Measurements from ENCODE around the gene LRRC46.
A peak's percentile ranks its signal among the peaks of the same experiment; 100 is the strongest.

LRRC46 gene, protein sequence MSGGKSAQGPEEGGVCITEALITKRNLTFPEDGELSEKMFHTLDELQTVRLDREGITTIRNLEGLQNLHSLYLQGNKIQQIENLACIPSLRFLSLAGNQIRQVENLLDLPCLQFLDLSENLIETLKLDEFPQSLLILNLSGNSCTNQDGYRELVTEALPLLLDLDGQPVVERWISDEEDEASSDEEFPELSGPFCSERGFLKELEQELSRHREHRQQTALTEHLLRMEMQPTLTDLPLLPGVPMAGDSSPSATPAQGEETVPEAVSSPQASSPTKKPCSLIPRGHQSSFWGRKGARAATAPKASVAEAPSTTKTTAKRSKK

DNA sequence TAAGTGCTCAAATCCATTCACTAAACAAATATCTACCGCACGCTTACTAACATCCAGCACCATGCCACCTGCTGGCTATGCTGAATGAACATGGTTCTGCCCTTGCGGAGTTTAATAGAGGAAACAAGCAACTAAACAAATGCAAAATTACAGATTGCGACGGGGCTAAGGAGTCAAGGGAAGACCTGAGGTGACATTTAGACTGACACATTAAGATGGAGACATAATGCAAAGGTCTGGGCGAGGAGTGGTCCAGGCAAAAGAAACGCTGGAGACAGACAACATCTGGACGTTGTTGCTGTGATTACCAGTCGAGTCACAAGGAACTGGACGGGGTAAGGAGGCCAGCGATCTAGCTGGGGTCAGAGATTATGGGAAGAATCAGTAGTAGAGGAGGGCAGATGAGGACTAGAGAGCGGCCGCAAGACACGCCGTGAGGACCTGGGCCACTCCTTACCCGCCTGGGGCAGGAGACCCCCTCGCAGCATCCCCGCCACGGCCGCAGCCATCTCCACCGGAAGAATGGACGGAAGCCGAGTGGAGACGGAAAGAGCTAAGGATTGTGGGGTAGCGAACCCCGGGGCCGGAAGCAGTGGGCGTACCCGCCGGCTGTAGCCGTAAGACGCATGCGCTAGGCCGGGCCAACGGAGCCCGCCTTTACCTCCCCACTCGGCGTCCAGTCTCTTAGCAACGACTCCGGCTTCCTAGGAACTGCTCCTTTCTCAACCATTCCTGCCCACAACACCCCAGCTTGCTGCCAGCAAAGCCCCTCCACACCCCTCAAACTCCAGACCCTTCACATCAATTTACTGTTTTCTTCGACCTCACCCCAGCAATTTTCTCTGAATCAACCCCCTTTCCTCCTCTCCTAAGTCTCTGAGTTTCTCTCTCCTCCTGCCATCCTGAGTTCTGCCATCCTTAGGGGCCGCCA is at the start of gene LRRC46, which contains the start of gene MRPL10:
TSS of gene LRRC46 (plus strand) at position 668 of the 931 bp plus-strand sequence. CDS start 320 bp downstream, outside the sequence.
TSS of gene MRPL10 (minus strand) at position 539 of the 931 bp plus-strand sequence. CDS start at position 509, 30 bp downstream.
- DNase-seq (ENCODE audit: low spot score), result peak; percentile 98

DNA sequence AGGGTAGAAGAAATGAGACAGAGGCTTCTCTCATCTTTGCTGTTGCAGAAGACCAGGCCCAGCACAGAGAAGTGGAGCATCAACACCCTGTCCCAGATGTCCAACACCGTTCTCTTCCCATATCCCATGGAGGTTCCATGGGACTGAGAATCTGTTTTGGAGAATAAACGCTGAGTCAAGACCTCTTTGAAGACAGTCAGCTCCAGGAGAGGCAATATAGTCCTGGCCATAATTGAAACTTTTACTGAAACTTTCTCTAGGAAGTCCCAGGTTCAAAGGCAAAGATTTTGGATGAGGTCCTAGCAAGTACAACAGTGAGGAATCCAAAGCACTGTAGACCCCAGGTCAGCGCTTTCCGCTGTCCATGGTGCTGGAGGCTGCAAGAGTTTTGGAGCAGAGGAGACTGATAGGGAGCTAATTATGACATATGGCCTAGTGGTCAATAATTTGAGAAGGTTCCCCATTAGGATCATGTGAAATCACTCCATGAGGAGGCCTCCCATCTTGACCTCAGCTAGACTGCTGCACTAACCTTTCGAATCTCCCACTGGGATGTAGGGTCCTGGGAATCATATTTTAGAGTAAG is 45.8 kb upstream of the LRRC46 start:
- DNase-seq (ENCODE audit: low spot score), result peak; percentile 83

DNA sequence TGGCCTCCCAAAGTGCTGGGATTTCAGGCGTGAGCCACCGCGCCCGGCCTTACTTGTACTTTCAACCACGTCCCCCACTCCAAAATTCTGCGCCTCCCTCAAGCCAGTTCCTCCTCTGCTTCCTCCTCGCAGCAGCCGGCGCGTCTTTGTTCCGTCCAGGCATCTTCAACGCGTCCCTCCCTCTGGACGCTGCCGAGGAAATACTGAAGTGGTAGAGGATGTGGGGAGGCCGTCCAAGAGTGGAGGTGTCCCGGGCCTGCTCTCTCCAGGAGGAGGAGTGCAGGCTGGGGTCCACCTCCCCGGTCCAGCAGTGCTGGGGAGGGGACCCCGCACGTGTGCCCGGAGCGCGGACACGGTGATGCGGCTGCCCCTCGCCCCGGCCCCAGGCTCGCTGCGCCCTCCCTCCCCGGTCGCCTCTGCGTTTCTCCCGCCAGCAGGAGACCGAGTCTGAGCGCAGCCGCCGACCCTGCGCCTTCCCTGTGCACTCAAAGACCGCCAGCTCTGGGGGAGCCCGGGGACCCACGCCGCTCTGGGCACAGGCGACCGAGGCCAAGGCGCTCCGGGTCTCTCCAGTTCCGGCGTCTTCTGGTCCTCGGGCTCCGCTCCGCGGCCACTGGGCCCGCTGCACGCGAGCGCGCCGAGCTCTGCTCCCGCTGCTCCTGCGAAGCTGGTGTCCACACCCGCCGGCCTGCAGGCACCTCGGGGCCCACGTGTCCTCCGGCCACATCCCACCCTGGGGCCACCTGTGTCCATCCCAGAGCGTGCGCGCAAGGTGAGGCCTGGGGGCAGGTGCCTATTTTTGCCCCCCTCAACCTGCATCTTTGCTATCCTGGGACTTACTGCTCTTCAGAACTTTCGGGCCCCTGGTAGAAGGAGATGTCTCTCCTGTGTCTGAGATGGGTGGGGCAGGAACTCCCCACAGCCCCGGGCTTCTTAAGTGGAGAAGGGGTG is 41.6 kb upstream of the LRRC46 start:
- peak; percentile 85 for DNase-seq (ENCODE audit: low spot score)

DNA sequence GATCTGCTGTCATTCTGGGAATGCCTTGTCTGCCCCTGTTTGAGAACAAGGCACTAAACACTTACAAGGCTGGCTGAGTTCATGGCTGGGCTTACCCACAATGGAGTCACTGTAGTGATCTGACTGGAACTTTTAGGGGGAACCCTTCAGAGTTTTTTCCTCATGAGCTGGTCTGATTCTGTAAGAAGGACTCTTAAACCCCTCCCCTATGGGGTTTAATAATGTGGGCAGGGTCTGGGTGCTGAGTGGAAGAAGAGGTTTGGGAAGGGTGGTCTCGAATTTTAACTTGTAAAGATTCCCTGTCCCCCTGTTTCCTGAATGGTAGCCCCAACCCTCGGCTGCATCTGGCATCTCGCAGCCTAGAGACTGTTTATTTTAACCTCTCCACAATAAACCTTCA is 40.4 kb upstream of the LRRC46 start:
- DNase-seq (ENCODE audit: low spot score), result no peak

DNA sequence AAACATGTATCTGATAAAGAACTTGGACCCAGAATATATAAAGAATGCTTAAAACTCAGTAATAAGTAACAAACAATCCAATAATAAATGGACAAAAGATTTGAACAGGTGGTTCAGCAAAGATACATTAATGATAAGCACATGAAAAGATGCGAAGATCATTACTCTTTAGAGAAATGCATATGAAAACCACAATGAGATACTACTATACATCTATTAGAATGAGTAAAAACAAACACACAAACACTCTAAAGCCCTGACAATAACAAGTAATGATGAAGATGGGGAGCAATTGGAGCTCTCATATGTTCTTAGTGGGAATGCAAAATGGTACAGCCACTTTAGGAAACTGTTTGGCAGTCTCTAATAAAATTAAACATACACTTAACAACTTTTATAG is 39.0 kb upstream of the LRRC46 start:
- DNase-seq (ENCODE audit: low spot score), result no peak

DNA sequence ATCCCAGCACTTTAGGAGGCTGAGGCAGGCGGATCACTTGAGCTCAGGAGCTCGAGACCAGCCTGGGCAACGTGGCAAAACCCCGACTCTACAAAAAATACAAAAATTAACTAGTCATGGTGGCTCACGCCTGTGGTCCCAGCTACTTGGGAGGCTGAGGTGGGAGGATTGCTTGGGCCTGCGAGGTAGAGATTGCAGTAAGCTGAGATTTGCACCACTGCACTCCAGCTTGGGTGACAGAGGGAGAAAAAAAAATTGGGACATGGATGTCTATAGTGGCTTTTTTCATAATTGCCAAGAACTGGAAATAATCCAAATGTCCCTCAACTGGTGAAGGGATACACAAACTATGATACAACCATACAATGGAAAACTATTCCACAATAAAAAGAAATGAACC is 38.5 kb upstream of the LRRC46 start:
- DNase-seq (ENCODE audit: low spot score), result no peak

DNA sequence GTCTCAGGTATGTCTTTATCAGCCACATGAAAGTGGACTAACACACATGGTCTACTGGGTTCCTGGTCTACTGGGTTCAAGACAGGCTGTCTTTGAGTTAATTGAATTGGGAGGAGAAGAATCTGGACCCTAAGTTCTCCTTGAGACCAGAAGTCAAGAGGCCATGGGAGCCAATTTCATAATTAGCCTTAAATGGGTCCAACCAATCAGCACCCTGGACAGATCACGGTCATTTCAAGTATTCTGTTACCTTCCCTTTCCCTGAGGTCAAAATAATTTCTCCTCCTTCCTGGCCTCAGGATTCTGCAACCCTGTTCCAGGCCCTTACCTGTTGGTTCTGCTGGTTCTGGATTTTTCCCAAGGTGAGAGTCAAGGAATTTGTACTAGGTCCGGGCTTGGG is 33.7 kb upstream of the LRRC46 start:
- DNase-seq (ENCODE audit: low spot score), result peak; percentile 38

DNA sequence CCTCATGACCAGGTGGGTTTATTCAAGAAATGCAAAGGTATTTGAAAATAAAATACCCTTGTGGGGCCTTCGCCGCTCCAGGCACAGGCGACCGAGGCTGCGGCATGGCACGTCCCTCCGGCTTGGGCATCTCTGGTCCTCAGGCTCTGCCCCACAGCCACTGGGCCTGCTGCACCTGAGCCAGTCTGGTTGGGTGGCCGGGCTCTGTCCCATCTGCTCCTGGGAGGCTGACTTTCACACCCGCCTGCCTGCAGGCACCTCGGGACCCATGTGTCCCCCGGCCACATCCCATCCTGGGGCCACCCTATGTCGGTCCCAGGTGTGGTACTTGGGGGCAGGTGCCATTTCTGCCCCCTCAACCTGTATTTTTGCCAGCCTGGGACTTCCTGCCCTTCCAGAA is 30.8 kb upstream of the LRRC46 start:
- peak; percentile 42 for DNase-seq (ENCODE audit: low spot score)

DNA sequence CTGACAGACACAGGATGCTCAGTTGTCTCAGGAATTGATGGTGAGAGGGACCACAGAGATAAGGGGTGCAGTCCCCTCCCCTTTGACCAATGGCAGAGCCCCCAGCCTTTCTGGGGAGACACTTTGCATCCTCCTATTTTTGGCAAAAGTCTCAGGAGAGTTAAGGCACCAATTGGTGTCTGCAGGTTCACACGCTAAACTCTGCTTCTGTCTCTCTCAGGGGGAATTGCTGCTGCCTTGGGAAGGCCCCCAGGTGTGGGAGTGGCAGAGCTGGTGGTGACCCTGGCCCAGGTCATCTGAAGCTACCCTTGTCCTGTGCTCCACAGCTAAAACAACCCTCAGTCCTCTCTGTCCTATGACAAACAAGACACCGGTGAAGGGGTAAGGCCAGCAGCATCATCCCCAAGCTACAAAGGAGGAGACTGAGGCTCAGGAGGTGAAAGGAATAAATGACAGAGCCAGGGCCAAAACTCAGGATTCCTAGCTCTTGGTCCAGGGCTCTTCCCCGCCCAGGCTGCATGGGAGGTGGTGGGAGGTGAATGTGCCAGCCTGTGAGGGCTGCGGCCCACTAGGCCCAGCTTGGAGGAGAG is 30.2 kb upstream of the LRRC46 start:
- peak; percentile 43 for DNase-seq (ENCODE audit: low spot score)

DNA sequence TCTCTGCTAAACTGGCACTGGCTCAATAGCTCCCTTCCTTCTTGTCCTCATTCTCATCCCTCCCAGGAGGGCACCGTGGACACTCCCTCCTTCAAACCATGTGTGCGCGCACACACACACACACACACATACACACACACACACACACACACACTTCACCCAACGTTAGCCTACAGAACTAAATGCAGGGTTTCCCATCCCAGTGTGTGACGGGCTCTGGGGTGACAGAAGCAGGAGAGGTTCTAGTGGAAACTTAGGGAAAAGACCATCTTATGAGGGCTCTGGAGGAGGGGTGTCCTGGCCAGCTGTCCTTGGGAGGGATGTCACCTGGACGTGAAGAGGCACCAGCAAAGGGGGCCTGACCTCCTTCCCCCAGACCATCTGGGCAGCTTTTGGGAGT is 29.6 kb upstream of the LRRC46 start:
- DNase-seq (ENCODE audit: low spot score), result peak; percentile 32

DNA sequence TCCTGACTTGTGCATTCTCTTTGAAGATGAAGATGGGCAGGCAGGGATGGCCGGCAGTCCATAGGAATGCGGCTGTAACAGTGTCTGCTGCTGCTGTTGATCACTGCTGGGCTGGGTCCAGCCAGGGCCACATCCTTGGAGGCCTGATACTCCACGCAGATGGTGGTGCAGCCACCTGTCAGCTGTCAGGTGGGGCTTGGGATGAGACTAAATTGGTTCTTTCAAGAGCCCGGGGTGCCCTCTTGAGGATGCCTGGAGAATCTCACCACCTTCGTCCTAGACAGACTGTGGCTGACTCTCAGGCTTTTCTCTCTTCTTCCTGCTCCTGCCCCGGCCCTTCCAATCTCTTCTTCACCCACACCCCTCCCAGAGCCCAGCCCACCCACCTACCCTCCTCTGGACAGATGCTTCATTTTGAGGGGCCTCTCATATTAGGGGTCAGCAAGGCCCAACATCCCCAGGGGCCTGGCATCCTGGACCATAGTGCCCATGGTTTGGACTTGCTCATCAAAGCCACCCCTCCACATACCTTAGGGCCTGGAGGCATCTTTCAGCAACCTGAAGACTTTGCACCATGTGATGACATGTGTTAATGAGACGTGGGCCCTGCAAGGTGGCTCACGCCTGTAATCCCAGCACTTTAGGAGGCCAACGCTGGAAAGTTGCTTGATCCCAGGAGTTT is 29.0 kb upstream of the LRRC46 start:
- DNase-seq (ENCODE audit: low spot score), result peak; percentile 70

DNA sequence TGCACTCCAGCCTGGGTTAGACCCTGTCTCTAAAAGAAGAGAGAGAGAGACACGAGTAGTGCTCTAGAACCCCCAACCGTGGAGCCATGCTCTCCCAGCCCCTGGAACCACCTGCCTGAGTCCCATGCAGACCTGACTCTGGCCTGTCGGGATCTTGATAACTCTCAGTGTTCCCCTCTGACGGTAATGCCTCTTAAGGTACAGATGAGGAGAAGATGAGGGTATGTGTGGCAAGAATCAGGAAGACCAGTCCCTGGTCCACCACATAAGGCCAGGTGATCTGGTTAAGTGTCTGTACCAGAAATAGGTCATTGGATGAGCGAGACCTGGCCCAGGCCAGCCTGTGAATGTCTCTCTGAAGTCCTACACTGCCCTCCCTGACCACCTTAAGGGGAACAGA is 28.3 kb upstream of the LRRC46 start:
- DNase-seq (ENCODE audit: low spot score), result peak; percentile 38

DNA sequence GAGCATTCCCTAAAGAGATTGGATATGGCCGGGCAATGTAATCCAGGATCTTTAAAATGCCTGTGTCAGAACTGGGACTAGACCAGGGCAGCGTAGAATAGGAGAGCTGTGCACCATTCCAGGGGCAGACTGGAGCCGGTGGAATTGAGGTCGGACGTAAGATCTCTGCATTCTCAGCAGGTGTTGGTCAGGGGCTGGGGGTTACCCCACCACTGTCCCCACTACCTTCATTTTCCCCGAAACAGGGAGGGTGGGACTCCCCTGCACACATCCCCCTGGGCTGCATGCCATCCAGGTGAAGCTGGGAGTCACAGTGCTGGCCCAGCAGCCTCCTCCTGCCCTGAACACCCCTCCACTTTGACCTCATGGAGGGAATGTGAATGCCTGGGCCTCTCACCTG is 27.7 kb upstream of the LRRC46 start:
- DNase-seq (ENCODE audit: low spot score), result peak; percentile 32

DNA sequence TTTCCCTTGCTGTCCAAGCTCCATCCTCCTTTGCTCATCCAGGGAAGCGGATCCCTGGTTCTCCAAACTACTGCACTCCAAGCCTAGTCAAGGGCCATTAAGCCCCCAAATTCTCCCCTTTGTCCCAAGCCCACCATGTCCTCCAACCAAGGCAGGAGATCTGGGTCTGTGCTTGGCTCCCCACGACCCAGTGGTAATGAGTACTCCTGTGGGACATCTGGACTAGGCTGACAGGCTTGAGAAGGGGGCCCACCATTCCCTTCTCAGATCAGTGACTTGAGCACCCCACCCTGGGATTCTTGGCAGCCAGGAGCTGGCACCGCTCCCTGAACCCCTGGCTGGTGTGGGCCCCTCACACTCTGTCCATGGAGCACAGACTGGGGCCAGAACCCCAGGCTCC is 27.0 kb upstream of the LRRC46 start:
- DNase-seq (ENCODE audit: low spot score), result peak; percentile 40

DNA sequence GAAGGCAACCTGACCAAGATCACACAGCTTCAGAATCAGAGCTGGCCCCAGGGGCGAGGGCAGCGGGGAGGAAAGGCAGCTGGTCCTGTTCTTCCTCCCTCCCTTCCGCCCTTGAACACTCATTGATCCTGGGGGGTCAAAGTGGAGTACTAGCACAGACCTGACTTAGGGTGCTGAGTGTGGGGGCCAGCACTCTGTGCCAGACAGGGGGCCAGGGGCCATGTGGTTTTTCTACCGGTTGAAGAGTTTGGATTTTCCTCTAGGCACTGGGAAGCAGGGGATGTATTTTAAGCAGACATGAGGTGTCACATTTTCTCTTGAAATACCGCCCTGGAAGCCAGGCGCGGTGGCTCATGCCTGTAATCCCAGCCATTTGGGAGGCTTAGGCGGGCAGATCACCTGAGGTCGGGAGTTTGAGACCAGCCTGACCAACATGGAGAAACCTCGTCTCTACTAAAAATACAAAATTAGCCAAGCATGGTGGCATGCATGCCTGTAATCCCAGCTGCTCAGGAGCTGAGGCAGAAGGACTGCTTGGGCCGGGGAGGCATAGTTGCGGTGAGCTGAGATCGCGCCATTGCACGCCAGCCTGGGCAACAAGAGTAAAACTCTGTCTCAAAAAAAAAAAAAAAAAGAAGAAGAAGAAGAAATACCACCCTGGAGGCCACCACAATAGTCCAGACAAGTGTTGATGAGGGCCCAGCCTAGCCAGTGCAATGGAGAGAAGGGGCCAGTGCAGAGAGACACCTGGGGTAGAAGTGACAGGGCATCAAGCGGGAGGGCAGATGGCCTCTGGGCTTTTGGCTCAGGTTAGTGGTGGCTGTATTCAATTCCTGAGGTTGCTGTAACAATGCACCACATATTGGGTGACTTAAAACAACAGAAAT is 25.2 kb upstream of the LRRC46 start:
- DNase-seq (ENCODE audit: low spot score), result peak; percentile 41

DNA sequence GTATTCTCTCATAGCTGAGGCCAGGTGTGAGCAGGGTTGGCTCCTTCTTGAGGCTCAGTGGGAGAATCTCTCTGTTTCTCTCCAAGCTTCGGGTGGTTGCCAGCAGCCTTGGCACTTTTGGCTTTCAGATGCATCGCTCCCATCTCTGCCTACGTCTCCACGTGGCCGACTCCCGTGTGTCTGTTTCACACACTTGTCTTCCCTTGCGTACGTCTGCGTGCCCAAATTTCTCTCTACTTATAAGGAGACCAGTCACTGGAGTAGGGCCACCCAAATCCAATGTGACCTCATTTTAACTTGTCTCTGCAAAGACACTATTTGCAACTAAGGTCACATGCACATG is 24.6 kb upstream of the LRRC46 start:
- DNase-seq (ENCODE audit: low spot score), result peak; percentile 32

DNA sequence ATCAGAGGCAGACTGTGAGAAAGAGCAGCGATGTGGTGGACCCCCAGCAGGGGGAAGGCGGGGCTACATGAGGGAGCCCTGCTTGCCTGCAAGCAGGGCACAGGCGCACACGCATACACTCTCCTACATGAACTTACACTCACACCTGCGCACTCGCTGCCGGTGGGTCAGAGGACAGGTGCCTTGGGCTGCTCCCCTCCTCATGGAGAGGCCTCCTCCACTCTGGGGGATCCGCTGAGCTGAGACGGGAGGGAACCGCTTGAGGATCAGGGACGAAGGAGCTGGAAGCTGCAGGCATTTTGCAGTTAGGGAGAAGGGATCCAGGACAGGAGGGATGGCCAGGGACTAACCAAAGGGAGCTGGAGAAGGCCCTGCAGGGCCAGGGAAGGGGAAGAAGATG is 24.0 kb upstream of the LRRC46 start:
- DNase-seq (ENCODE audit: low spot score), result no peak

DNA sequence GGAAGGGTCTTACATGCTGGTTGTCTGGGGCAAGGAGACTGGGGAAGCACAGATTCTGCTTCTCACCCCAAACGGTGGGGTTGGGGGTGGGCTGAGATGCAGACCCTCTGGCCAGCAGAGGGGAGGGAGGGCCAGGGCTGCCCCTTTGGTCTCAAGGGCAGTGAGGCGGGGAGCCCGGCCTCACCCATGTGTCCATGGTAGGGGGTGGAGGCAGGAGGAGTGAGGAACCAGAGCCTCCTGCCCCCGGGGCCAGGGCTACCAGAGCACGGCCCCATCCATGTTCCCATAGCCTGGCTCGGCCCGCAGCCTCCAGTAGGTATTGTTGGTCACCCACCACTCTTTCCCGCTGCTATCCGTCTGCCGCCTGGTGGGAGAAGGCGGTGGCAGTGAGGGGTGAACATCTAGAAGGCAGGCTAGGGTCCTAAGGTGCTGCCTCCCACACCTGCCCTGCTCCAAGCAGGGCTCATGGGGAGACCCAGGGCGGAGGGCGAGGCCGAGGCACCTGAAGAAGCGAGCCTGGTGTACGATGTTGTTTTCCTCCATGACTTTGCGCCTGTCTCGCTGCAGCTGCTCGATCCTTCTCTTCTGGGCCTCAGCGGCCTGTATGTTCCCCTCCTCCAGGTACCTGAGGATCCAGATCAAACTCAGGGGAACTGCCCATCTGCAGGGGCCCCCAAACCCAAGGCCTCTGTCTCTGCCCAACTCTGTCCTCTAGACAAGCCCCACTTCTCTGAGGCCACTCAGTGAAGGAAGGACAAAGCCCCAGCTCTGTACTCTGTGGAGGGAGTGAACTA is 23.2 kb upstream of the LRRC46 start:
- no peak for DNase-seq (ENCODE audit: low spot score)
